Suprapubic skin (tissue), 4 donors: ENCODE measurements around the gene CREB3L1. TPM values are rescaled to one million over a fixed set of nuclear protein-coding genes. Genes with fewer than 3 reads are reported as not detected.

Experiments
- DNase-seq, 2 donors: peaks; one replicate each; pipeline ENCODE4 v3.0.0-alpha.2; 2019; ENCODE audit warnings: low spot score in 2 of 2
- H3K27ac ChIP-seq: fragments of 200-600 bp; sonication (generic); one replicate; pipeline ENCODE4 v1.5.1; 2019
- H3K27me3 ChIP-seq: fragments of 200-600 bp; sonication (generic); one replicate; pipeline ENCODE4 v1.5.1; 2019
- H3K36me3 ChIP-seq: fragments of 200-600 bp; sonication (generic); one replicate; pipeline ENCODE4 v1.5.1; 2019
- H3K4me1 ChIP-seq: fragments of 200-600 bp; sonication (generic); one replicate; pipeline ENCODE4 v1.5.1; 2019
- H3K4me3 ChIP-seq: fragments of 200-600 bp; sonication (generic); one replicate; pipeline ENCODE4 v1.5.1; 2019; ENCODE audit warnings: mild to moderate bottlenecking
- H3K9me3 ChIP-seq: fragments of 200-600 bp; sonication (generic); one replicate; pipeline ENCODE4 v1.5.1; 2019
- CTCF ChIP-seq, 2 donors: fragments of 200-600 bp in 1 of 2; fragments of 450-650 bp in 1 of 2; sonication (generic) in 1 of 2; IDR thresholded peaks; one replicate each; pipeline ENCODE4 v1.5.1; 2016 to 2019; ENCODE audit warnings: antibody characterized with exemption in 2 of 2, mild to moderate bottlenecking in 1 of 2, moderate library complexity in 1 of 2
- EP300 ChIP-seq: sonication (generic); formaldehyde crosslinking; IDR thresholded peaks from one replicate; pipeline ENCODE4 v1.6.1; 2017; ENCODE audit warnings: antibody characterized with exemption
- POLR2A ChIP-seq, 2 donors: fragments of 450-650 bp; IDR thresholded peaks; one replicate each; pipeline ENCODE4 v1.6.1; 2017; ENCODE audit warnings: antibody characterized with exemption in 2 of 2, mild to moderate bottlenecking in 2 of 2, moderate library complexity in 2 of 2
- POLR2AphosphoS5 ChIP-seq, 3 donors: sonication (generic); formaldehyde crosslinking; IDR thresholded peaks; one replicate each; pipeline ENCODE4 v1.6.1; 2017; ENCODE audit warnings: antibody characterized with exemption in 3 of 3
- WGBS: methylation state at CpG from one replicate; pipeline ENCODE4 v1.1.5; 2018; 5-methylcytosine and 5-hydroxymethylcytosine counted together
- total RNA-seq, 4 donors: library from RNA; depleted of rRNA; stranded (reverse); fragments of >200 nt; gene quantifications; one replicate each; pipeline ENCODE4 v1.1.0, GENCODE V29; 2016

Gene CREB3L1
- total RNA-seq, 4 donors from 2014 or later, result 0.79 to 2.3 (median 1.5) TPM

- no peaks in the 10 kb centered on the region for H3K9me3 ChIP-seq
- no peaks in the 10 kb centered on the region for H3K27me3 ChIP-seq
- no peak overlapping the region for H3K4me3 ChIP-seq
- H3K27ac ChIP-seq, result no peak overlapping the region
- no peak for TF ChIP-seq POLR2AphosphoS5 (IDR thresholded peaks at IDR 0.05)
- no peak for TF ChIP-seq POLR2A (IDR thresholded peaks at IDR 0.05)
- TF ChIP-seq CTCF (IDR thresholded peaks at IDR 0.05), result no peak
- TF ChIP-seq EP300, result no peak
- WGBS, result 69% methylated on average over 1 of the region's 1 CpG
- H3K4me1 ChIP-seq, result peaks cover 22% of the 10 kb centered on the region
- DNase-seq, result no peak
- no peaks in the 10 kb centered on the region for H3K36me3 ChIP-seq
Observed at GRCh38 chr11:46246521-46246920, 30.9 kb upstream of the CREB3L1 start.

GRCh38 chr11:46247090-46247489, 30.4 kb upstream of the CREB3L1 start:
- Histone ChIP-seq H3K4me3 (no peak overlapping the region), H3K27ac (no peak overlapping the region), H3K36me3 (no peaks in the 10 kb centered on the region), H3K9me3 (no peaks in the 10 kb centered on the region), H3K4me1 (peaks cover 22% of the 10 kb centered on the region), H3K27me3 (no peaks in the 10 kb centered on the region)
- 64% methylated on average over 9 of the region's 9 CpGs for WGBS
- no peak for DNase-seq
- TF ChIP-seq POLR2AphosphoS5 (IDR thresholded peaks at IDR 0.05), result no peak
- no peak for TF ChIP-seq EP300
- TF ChIP-seq CTCF (IDR thresholded peaks at IDR 0.05), result no peak
- TF ChIP-seq POLR2A (IDR thresholded peaks at IDR 0.05), result no peak

GRCh38 chr11:46247659-46248058, 29.8 kb upstream of the CREB3L1 start:
- Histone ChIP-seq H3K4me1 (peaks cover 19% of the 10 kb centered on the region), H3K27me3 (no peaks in the 10 kb centered on the region), H3K36me3 (no peaks in the 10 kb centered on the region), H3K9me3 (no peaks in the 10 kb centered on the region), H3K27ac (no peak overlapping the region), H3K4me3 (no peak overlapping the region)
- TF ChIP-seq CTCF (IDR thresholded peaks at IDR 0.05) (peak in 1 of 2 donors; percentile 20), POLR2AphosphoS5 (IDR thresholded peaks at IDR 0.05) (no peak), EP300 (no peak)
- no peak for DNase-seq
- WGBS, result 73% methylated on average over 4 of the region's 4 CpGs

GRCh38 chr11:46248289-46249102, 29.0 kb upstream of the CREB3L1 start:
- Histone ChIP-seq H3K36me3 (no peaks in the 10 kb centered on the region), H3K9me3 (no peaks in the 10 kb centered on the region), H3K27ac (no peak overlapping the region), H3K27me3 (no peaks in the 10 kb centered on the region), H3K4me3 (no peak overlapping the region), H3K4me1 (peaks cover 12% of the 10 kb centered on the region)
- 80% methylated on average over 19 of the region's 19 CpGs for whole genome bisulfite sequencing
- TF ChIP-seq POLR2A (IDR thresholded peaks at IDR 0.05), result no peak
- no peak for TF ChIP-seq CTCF (IDR thresholded peaks at IDR 0.05)
- TF ChIP-seq POLR2AphosphoS5 (IDR thresholded peaks at IDR 0.05), result no peak
- TF ChIP-seq EP300, result no peak
- DNase-seq, result no peak

GRCh38 chr11:46249103-46249937, 28.1 kb upstream of the CREB3L1 start:
- Histone ChIP-seq H3K27me3 (no peaks in the 10 kb centered on the region), H3K36me3 (no peaks in the 10 kb centered on the region), H3K27ac (no peak overlapping the region), H3K9me3 (no peaks in the 10 kb centered on the region), H3K4me3 (no peak overlapping the region), H3K4me1 (peaks cover 7% of the 10 kb centered on the region)
- TF ChIP-seq POLR2A (IDR thresholded peaks at IDR 0.05) (no peak), POLR2AphosphoS5 (IDR thresholded peaks at IDR 0.05) (no peak), EP300 (no peak), CTCF (IDR thresholded peaks at IDR 0.05) (no peak)
- 70% methylated on average over 8 of the region's 8 CpGs for whole genome bisulfite sequencing
- DNase-seq, result no peak
